Measurements from ENCODE around the gene EFNA1.

EFNA1 gene

DNA sequence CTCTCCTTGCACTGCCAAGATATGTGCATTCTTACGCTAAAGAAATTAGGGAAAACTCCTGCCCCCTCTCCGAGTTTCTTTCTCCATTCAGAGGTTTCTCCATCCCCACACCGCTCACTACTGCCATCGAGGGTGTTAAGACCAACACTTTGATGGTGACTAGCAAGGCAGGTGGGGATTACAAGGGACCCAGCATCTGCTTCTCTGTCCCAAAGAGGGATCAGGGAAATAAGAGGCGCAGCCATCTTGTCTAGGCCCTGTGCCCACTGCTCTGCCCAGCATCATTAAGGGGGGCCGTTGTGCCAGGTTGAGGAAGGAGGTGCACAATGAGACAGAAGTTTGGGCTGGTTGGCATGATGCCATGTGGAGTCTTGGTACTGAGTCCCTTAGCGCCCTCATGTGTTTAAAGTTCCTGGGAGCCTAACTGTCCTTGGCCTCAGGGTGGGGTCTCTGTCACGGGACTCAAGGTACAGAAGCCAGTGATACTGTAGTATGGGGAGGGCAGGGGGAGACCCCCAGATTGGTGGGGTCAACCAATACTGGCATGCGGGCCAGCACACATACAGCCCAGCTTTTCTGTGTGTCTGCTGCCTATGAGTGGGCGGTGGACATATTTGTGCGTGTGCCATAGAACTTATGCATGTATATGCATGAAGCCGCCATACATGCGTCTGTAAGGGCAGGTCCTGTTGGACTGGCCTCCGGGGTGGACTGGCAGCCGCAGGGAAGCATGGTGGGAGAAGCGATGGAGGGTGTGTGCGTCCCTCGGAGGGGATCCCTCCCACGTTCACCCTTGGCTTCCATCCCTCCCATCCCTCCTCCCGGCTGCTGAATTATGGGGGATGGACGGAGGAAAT lies 43.6 kb upstream of the EFNA1 start:
- CTCF ChIA-PET, result interaction anchor here (0.6 to 4.5 kb wide), 24 partner anchors 11 to 524 kb away, joined by 3 to 117 read pairs (median 6); partner anchors contain the start of genes EFNA4, KRTCAP2, PMVK and SLC50A1
- peak overlapping the region; percentile 37 for H3K4me3 ChIP-seq (ENCODE audit: low read depth, low read length)
- H3K36me3 ChIP-seq (ENCODE audit: control insufficient read depth in 2 of 2, insufficient read depth in 1 of 2, low read length in 2 of 2), result no peaks in the 10 kb centered on the region
- H3K27ac ChIP-seq (ENCODE audit: extremely low read depth, low read depth, low read length), result no peak overlapping the region
- POLR2A ChIA-PET, result interaction anchor here (0.6 to 1.6 kb wide), 8 partner anchors 21 to 1090 kb away, joined by 3 to 9 read pairs (median 4); partner anchors contain the start of genes ADAM15, EFNA4 and KRTCAP2
- peaks cover 14% of the 10 kb centered on the region for H3K4me1 ChIP-seq (ENCODE audit: control insufficient read depth, insufficient read depth, low read length)
- no peaks in the 10 kb centered on the region for H3K9me3 ChIP-seq (ENCODE audit: control insufficient read depth, insufficient read depth, low read depth, low read length)
- no peak for TF ChIP-seq ZNF221 (tag by site-specific recombination; IDR thresholded peaks at IDR 0.05; ENCODE audit: borderline replicate concordance)
- TF ChIP-seq ZNF2 (tag by site-specific recombination; IDR thresholded peaks at IDR 0.05), result no peak
- TF ChIP-seq, protein P1, sequence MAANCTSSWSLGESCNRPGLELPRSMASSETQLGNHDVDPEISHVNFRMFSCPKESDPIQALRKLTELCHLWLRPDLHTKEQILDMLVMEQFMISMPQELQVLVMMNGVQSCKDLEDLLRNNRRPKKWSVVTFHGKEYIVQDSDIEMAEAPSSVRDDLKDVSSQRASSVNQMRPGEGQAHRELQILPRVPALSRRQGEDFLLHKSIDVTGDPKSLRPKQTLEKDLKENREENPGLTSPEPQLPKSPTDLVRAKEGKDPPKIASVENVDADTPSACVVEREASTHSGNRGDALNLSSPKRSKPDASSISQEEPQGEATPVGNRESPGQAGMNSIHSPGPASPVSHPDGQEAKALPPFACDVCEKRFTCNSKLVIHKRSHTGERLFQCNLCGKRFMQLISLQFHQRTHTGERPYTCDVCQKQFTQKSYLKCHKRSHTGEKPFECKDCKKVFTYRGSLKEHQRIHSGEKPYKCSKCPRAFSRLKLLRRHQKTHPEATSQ (tag by site-specific recombination; IDR thresholded peaks at IDR 0.05), result no peak
- TF ChIP-seq ZNF596 (tag by site-specific recombination; IDR thresholded peaks at IDR 0.05), result no peak
- TF ChIP-seq ZNF157 (tag by site-specific recombination; IDR thresholded peaks at IDR 0.05), result no peak
- peak; percentile 76 for TF ChIP-seq GLIS1 (tag by site-specific recombination; IDR thresholded peaks at IDR 0.05)
- TF ChIP-seq KLF9 (tag by site-specific recombination; IDR thresholded peaks at IDR 0.05; ENCODE audit: low read depth), result no peak
- no peak for TF ChIP-seq ZNF561 (tag by site-specific recombination; IDR thresholded peaks at IDR 0.05; ENCODE audit: borderline replicate concordance)
- TF ChIP-seq HOXA7 (CRISPR knock-in tag; IDR thresholded peaks at IDR 0.05; ENCODE audit: borderline replicate concordance), result no peak
- TF ChIP-seq, protein P2, sequence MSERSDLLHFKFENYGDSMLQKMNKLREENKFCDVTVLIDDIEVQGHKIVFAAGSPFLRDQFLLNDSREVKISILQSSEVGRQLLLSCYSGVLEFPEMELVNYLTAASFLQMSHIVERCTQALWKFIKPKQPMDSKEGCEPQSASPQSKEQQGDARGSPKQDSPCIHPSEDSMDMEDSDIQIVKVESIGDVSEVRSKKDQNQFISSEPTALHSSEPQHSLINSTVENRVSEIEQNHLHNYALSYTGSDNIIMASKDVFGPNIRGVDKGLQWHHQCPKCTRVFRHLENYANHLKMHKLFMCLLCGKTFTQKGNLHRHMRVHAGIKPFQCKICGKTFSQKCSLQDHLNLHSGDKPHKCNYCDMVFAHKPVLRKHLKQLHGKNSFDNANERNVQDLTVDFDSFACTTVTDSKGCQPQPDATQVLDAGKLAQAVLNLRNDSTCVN (tag by site-specific recombination; optimal IDR thresholded peaks at IDR 0.05), result no peak
- TF ChIP-seq ZNF48 (tag by site-specific recombination; IDR thresholded peaks at IDR 0.05), result no peak
- no peak for TF ChIP-seq ZNF747 (tag by site-specific recombination; IDR thresholded peaks at IDR 0.05)
- TF ChIP-seq ZNF548 (tag by site-specific recombination; IDR thresholded peaks at IDR 0.05), result no peak
- no peak for TF ChIP-seq ZNF311 (tag by site-specific recombination; IDR thresholded peaks at IDR 0.05; ENCODE audit: borderline replicate concordance)
- TF ChIP-seq, protein P3, sequence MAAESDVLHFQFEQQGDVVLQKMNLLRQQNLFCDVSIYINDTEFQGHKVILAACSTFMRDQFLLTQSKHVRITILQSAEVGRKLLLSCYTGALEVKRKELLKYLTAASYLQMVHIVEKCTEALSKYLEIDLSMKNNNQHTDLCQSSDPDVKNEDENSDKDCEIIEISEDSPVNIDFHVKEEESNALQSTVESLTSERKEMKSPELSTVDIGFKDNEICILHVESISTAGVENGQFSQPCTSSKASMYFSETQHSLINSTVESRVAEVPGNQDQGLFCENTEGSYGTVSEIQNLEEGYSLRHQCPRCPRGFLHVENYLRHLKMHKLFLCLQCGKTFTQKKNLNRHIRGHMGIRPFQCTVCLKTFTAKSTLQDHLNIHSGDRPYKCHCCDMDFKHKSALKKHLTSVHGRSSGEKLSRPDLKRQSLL (tag by site-specific recombination; IDR thresholded peaks at IDR 0.05), result no peak
- no peak for TF ChIP-seq ZNF426 (tag by site-specific recombination; IDR thresholded peaks at IDR 0.05)
- TF ChIP-seq, protein P4, sequence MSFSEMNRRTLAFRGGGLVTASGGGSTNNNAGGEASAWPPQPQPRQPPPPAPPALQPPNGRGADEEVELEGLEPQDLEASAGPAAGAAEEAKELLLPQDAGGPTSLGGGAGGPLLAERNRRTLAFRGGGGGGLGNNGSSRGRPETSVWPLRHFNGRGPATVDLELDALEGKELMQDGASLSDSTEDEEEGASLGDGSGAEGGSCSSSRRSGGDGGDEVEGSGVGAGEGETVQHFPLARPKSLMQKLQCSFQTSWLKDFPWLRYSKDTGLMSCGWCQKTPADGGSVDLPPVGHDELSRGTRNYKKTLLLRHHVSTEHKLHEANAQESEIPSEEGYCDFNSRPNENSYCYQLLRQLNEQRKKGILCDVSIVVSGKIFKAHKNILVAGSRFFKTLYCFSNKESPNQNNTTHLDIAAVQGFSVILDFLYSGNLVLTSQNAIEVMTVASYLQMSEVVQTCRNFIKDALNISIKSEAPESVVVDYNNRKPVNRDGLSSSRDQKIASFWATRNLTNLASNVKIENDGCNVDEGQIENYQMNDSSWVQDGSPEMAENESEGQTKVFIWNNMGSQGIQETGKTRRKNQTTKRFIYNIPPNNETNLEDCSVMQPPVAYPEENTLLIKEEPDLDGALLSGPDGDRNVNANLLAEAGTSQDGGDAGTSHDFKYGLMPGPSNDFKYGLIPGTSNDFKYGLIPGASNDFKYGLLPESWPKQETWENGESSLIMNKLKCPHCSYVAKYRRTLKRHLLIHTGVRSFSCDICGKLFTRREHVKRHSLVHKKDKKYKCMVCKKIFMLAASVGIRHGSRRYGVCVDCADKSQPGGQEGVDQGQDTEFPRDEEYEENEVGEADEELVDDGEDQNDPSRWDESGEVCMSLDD (tag by site-specific recombination; IDR thresholded peaks at IDR 0.05), result 0 out of 2 replicates have a peak, but pooled peaks have one; percentile 21
- TF ChIP-seq ZSCAN23 (tag by site-specific recombination; IDR thresholded peaks at IDR 0.05), result no peak
- TF ChIP-seq, protein P5, sequence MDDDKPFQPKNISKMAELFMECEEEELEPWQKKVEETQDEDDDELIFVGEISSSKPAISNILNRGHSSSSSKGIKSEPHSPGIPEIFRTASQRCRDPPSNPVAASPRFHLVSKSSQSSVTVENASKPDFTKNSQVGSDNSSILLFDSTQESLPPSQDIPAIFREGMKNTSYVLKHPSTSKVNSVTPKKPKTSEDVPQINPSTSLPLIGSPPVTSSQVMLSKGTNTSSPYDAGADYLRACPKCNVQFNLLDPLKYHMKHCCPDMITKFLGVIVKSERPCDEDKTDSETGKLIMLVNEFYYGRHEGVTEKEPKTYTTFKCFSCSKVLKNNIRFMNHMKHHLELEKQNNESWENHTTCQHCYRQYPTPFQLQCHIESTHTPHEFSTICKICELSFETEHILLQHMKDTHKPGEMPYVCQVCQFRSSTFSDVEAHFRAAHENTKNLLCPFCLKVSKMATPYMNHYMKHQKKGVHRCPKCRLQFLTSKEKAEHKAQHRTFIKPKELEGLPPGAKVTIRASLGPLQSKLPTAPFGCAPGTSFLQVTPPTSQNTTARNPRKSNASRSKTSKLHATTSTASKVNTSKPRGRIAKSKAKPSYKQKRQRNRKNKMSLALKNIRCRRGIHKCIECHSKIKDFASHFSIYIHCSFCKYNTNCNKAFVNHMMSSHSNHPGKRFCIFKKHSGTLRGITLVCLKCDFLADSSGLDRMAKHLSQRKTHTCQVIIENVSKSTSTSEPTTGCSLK (tag by site-specific recombination; IDR thresholded peaks at IDR 0.05), result no peak
- no peak for TF ChIP-seq ZNF843 (tag by site-specific recombination; IDR thresholded peaks at IDR 0.05)
- no peak for TF ChIP-seq ZFP69B (tag by site-specific recombination; IDR thresholded peaks at IDR 0.05)
- TF ChIP-seq ZNF830 (tag by site-specific recombination; IDR thresholded peaks at IDR 0.05; ENCODE audit: low read depth), result no peak
- no peak for TF ChIP-seq ZBTB1 (tag by site-specific recombination; IDR thresholded peaks at IDR 0.05)
- TF ChIP-seq ZNF423 (tag by site-specific recombination; IDR thresholded peaks at IDR 0.05), result no peak
- TF ChIP-seq ZNF24 (tag by site-specific recombination; IDR thresholded peaks at IDR 0.05), result no peak
- no peak for TF ChIP-seq ZNF529 (tag by site-specific recombination; IDR thresholded peaks at IDR 0.05; ENCODE audit: insufficient replicate concordance)
- TF ChIP-seq SP2 (tag by site-specific recombination; IDR thresholded peaks at IDR 0.05), result no peak
- no peak for TF ChIP-seq ZNF837 (tag by site-specific recombination; IDR thresholded peaks at IDR 0.05)
- peak; percentile 77; the same call in 1 of the 2 replicates for TF ChIP-seq MZF1 (tag by site-specific recombination; IDR thresholded peaks at IDR 0.05; ENCODE audit: borderline replicate concordance)
- TF ChIP-seq ZNF76 (tag by site-specific recombination; IDR thresholded peaks at IDR 0.05; ENCODE audit: borderline replicate concordance, low read depth), result no peak; the same call in 1 of the 2 replicates

Measured in HEK293 (cell line).